B cell (primary cell): Measurements from ENCODE around the gene ADGRV1. TPM values are rescaled to one million over a fixed set of nuclear protein-coding genes. Genes with fewer than 3 reads are reported as not detected.

Source experiments
- ATAC-seq: fragments of 200-7000 bp; cut with Tn5 transposase; one replicate; pipeline ENCODE4 v1.10.0; 2021; ENCODE audit warnings: low read depth, mild to moderate bottlenecking, moderate number of reproducible peaks, moderate library complexity
- CTCF ChIA-PET: fragments of 350-600 bp; sonication (Branson Sonifier 250); formaldehyde crosslinking; loops from one replicate; lab custom pipeline; 2021; ENCODE audit warnings: antibody characterized with exemption, inconsistent platforms; lab: Charles Lee
- POLR2A ChIA-PET: fragments of 350-600 bp; sonication (Branson Sonifier 250); formaldehyde crosslinking; loops from one replicate; lab custom pipeline; 2021; ENCODE audit warnings: antibody characterized with exemption; lab: Charles Lee
- DNase-seq: peaks from one replicate; pipeline ENCODE4 v3.0.0; 2013
- H2AFZ ChIP-seq: 2 replicates; pipeline ENCODE4 v1.6.1; 2012; ENCODE audit warnings: mild to moderate bottlenecking, low read depth, low read length; ENCODE audit not compliant: insufficient read depth, poor library complexity, severe bottlenecking
- H3K27ac ChIP-seq, 2 donors: 1 replicate in 1 of 2; 2 replicates in 1 of 2; pipeline ENCODE4 v1.5.1; 2012 to 2013; ENCODE audit warnings: low read length in 2 of 2, mild to moderate bottlenecking in 2 of 2, moderate library complexity in 1 of 2
- H3K27me3 ChIP-seq, 4 experiments: fragments of 200-600 bp in 1 of 4; sonication (generic) in 1 of 4; replicated peaks in 1 of 4; 1 replicate in 2 of 4; 2 replicates in 2 of 4; pipeline versions ENCODE4 v1.6.1 to v1.7.0; 2013 to 2016; ENCODE audit warnings: low read length in 3 of 4, mild to moderate bottlenecking in 2 of 4, mixed read lengths in 1 of 4, moderate library complexity in 1 of 4; ENCODE audit not compliant: insufficient read depth in 4 of 4, control insufficient read depth in 3 of 4; ENCODE audit errors: control extremely low read depth in 1 of 4
- H3K36me3 ChIP-seq, 2 experiments: replicated peaks in 1 of 2; 1 replicate in 1 of 2; 2 replicates in 1 of 2; pipeline versions ENCODE4 v1.6.1 to v1.7.1; 2013; ENCODE audit warnings: low read length in 1 of 2; ENCODE audit not compliant: insufficient read depth in 2 of 2, control insufficient read depth in 1 of 2; ENCODE audit errors: control extremely low read depth in 1 of 2, extremely low read depth in 1 of 2
- H3K4me1 ChIP-seq, 2 donors: fragments of 200-600 bp in 1 of 2; sonication (generic) in 1 of 2; 1 replicate in 1 of 2; 2 replicates in 1 of 2; pipeline versions ENCODE4 v1.5.1 to v1.6.1; 2013 to 2017; ENCODE audit warnings: low read length in 2 of 2; ENCODE audit not compliant: control insufficient read depth in 2 of 2, insufficient read depth in 2 of 2
- H3K4me2 ChIP-seq: replicated peaks from 2 replicates; pipeline ENCODE3; 2012; ENCODE audit warnings: mild to moderate bottlenecking, low read depth, low read length; ENCODE audit not compliant: poor library complexity, severe bottlenecking
- H3K4me3 ChIP-seq, 5 experiments: fragments of 200-600 bp in 1 of 5; sonication (generic) in 1 of 5; 1 replicate in 3 of 5; 2 replicates in 2 of 5; pipeline versions ENCODE4 v1.5.1 to v1.7.0; 2011 to 2016; ENCODE audit warnings: low read length in 4 of 5, mild to moderate bottlenecking in 4 of 5, low read depth in 2 of 5, control low read depth in 1 of 5, moderate library complexity in 1 of 5; ENCODE audit not compliant: insufficient read depth in 1 of 5; ENCODE audit errors: control extremely low read depth in 1 of 5, extremely low read depth in 1 of 5
- H3K79me2 ChIP-seq: fragments of 200-600 bp; sonication (generic); one replicate; pipeline ENCODE4 v1.6.0; 2016; ENCODE audit warnings: low read length; ENCODE audit not compliant: control insufficient read depth, insufficient read depth
- H3K9ac ChIP-seq: fragments of 200-600 bp; sonication (generic); 2 replicates; pipeline ENCODE4 v1.6.1; 2017; ENCODE audit warnings: mild to moderate bottlenecking, low read length, moderate library complexity
- H3K9me3 ChIP-seq, 3 donors: one replicate each; pipeline versions ENCODE4 v1.6.1 to v1.7.1; 2013; ENCODE audit warnings: low read length in 2 of 3; ENCODE audit not compliant: control insufficient read depth in 2 of 3, insufficient read depth in 1 of 3; ENCODE audit errors: control extremely low read depth in 1 of 3
- H4K20me1 ChIP-seq: 2 replicates; pipeline ENCODE4 v1.6.0; 2012; ENCODE audit warnings: mild to moderate bottlenecking, low read length; ENCODE audit not compliant: insufficient read depth, control insufficient read depth, poor library complexity, severe bottlenecking
- H3K27ac Mint-ChIP-seq: one replicate; pipeline ENCODE4 v1.8.0; 2021; ENCODE audit warnings: mixed read lengths
- H3K27me3 Mint-ChIP-seq: one replicate; pipeline ENCODE4 v1.8.0; 2021; ENCODE audit warnings: mixed read lengths
- H3K4me1 Mint-ChIP-seq: one replicate; pipeline ENCODE4 v1.8.0; 2021; ENCODE audit warnings: mixed read lengths
- H3K4me3 Mint-ChIP-seq: one replicate; pipeline ENCODE4 v1.8.0; 2021; ENCODE audit warnings: mixed read lengths
- H3K9me3 Mint-ChIP-seq: one replicate; pipeline ENCODE4 v1.8.0; 2022; ENCODE audit warnings: mixed read lengths; ENCODE audit not compliant: insufficient read depth
- CTCF ChIP-seq: fragments of 200-600 bp; IDR thresholded peaks from one replicate; pipeline ENCODE4 v1.8.0; 2022; ENCODE audit warnings: antibody characterized with exemption, mild to moderate bottlenecking
- EZH2 ChIP-seq: IDR thresholded peaks from 2 replicates; pipeline ENCODE4 v1.6.1; 2012; ENCODE audit warnings: borderline replicate concordance, low read depth, mild to moderate bottlenecking, moderate library complexity, low read length; ENCODE audit not compliant: insufficient read depth, poor library complexity, severe bottlenecking
- WGBS: methylation state at CpG from one replicate; pipeline ENCODE4 v1.1.5; 2013; ENCODE audit warnings: missing lambda C conversion rate; ENCODE audit not compliant: insufficient coverage; 5-methylcytosine and 5-hydroxymethylcytosine counted together
- intact Hi-C: fragments of 100-400 bp; cut with micrococcal nuclease; formaldehyde crosslinking; loops from one replicate; pipeline ENCODE4 v1.10.0; 2022
- polyA plus RNA-seq: library from polyadenylated mRNA; depleted of rRNA; stranded (reverse); fragments of >200 nt; gene quantifications from 2 replicates; pipeline ENCODE4 v1.2.3, GENCODE V29; 2012
- total RNA-seq, 2 donors: library from RNA; stranded (reverse); fragments of 120-200 nt in 1 of 2; gene quantifications; 1 replicate in 1 of 2; 2 replicates in 1 of 2; pipeline versions ENCODE4 v1.2.3 to v1.2.4, GENCODE V29; 2013 to 2022

ADGRV1 gene
- total and polyA plus RNA-seq, 2 donors (not counting 1 experiment from before 2014, with no cell fraction given) = 0.07 TPM; not detected in 1

DNA sequence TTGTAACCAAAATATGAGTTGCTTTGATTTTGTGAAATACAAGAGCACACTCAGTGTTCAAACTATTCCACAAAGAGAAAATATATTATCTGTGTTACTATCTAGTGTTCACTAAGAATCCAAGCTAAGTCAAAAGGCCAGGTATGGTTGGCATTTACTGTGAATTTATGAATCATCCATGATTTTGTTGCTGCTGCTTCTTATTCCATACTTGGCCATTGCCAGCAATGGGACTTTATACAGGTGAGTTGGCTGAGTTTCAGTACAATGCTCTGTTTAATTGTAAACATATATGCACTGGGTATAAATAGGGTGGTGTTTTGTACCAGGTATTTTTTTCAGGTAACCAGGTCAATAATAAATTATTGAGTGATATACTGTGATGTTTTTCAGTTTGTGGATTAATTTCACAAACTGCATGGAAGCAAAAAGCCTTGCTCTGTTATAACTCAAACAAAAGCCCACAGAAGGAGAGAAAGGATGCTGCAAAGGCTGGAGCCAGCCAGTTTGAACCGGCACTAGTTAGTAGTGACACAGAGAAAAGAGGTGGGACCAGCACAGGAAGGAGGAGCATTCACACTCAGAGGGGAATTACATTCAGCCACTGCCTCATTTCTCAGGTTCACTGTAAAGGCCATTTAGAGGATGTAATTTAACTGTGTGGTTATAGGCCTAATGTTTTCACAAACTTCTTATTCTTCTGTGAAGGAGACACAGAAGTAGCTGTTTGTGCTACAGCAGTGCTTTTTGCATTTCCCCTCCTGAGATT, 381.8 kb downstream of the ADGRV1 start:
- Mint-ChIP-seq H3K4me1 (no peaks in the 10 kb centered on the region), H3K9me3 (no peaks in the 10 kb centered on the region), H3K27me3 (no peaks in the 10 kb centered on the region), H3K4me3 (no peak overlapping the region), H3K27ac (no peak overlapping the region)
- H3K27ac ChIP-seq = no peak overlapping the region
- H3K27me3 ChIP-seq = no peaks in the 10 kb centered on the region
- H4K20me1 ChIP-seq = no peaks in the 10 kb centered on the region
- no peaks in the 10 kb centered on the region for H3K36me3 ChIP-seq
- no peaks in the 10 kb centered on the region for H3K9me3 ChIP-seq
- no peaks in the 10 kb centered on the region for H3K4me1 ChIP-seq
- no peak overlapping the region for H2AFZ ChIP-seq
- no peak for DNase-seq
- no peak overlapping the region for H3K4me3 ChIP-seq
- H3K4me2 ChIP-seq = no peak overlapping the region
- ChIA-PET CTCF (interaction anchor here (1.2 kb wide), 1 partner anchor 8 kb away, joined by 5 read pairs; no protein-coding TSS in a partner anchor), POLR2A (no interaction called here)
- intact Hi-C loops = no loop called here
- no peaks in the 10 kb centered on the region for H3K79me2 ChIP-seq
- no peak overlapping the region for H3K9ac ChIP-seq
- WGBS = no CpG with 5 or more reads among the region's 1 CpG
- no peak for TF ChIP-seq EZH2
- TF ChIP-seq CTCF = no peak
- no peak for ATAC-seq

GRCh38 chr5:90941002-90941720, 382.6 kb downstream of the ADGRV1 start:
- no peaks in the 10 kb centered on the region for H3K27me3 ChIP-seq
- H3K4me1 ChIP-seq = no peaks in the 10 kb centered on the region
- H3K4me1 Mint-ChIP-seq = no peaks in the 10 kb centered on the region
- DNase-seq (no peak), ATAC-seq (no peak)
- no peak overlapping the region for H3K27ac ChIP-seq
- H3K27ac Mint-ChIP-seq = no peak overlapping the region
- H3K9ac ChIP-seq = no peak overlapping the region
- no peaks in the 10 kb centered on the region for H3K9me3 ChIP-seq
- H2AFZ ChIP-seq = no peak overlapping the region
- H3K36me3 ChIP-seq = no peaks in the 10 kb centered on the region
- ChIA-PET POLR2A (no interaction called here), CTCF (interaction anchor here (1.2 kb wide), 1 partner anchor 8 kb away, joined by 5 read pairs; no protein-coding TSS in a partner anchor)
- no peak overlapping the region for H3K4me3 Mint-ChIP-seq
- H3K79me2 ChIP-seq = no peaks in the 10 kb centered on the region
- no CpG with 5 or more reads among the region's 1 CpG for WGBS
- intact Hi-C loops = no loop called here
- H3K27me3 Mint-ChIP-seq = peaks cover 4% of the 10 kb centered on the region
- TF ChIP-seq CTCF (no peak), EZH2 (no peak)
- H3K4me3 ChIP-seq = no peak overlapping the region
- H3K4me2 ChIP-seq = no peak overlapping the region
- H4K20me1 ChIP-seq = no peaks in the 10 kb centered on the region
- H3K9me3 Mint-ChIP-seq = no peaks in the 10 kb centered on the region
